SK-N-SH (cell line): ENCODE measurements around the gene KRT2.

Experiments used
- MXI1 ChIP-seq: IDR thresholded peaks from 2 replicates; pipeline ENCODE4 v1.6.1; 2012; ENCODE audit warnings: mild to moderate bottlenecking, low read depth, low read length, improper control_type of control experiment
- TF ChIP-seq, protein P1 (sequence below): fragments of 200-600 bp; sonication (generic); IDR thresholded peaks from 2 replicates; pipeline ENCODE4 v1.6.1; 2017; ENCODE audit warnings: antibody characterized with exemption, mild to moderate bottlenecking, moderate library complexity

DNA sequence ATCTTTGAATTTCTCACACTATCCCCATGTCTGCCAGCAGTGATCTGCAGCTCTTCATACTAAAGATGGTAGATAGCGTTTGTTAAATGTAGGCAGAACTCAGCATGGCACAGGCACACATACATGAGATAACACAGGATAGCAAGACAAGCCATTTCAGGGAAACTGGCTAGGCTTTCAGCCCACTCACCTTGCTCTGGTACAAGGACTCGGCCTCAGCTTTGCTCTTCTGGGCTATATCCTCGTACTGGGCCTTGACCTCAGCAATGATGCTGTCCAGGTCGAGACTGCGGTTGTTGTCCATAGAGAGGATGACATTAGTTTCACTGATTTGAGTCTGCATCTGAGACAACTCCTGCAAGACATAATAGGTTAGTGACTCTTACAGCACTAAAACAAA, 25.1 kb upstream of the KRT2 start:
- TF ChIP-seq, protein P1, sequence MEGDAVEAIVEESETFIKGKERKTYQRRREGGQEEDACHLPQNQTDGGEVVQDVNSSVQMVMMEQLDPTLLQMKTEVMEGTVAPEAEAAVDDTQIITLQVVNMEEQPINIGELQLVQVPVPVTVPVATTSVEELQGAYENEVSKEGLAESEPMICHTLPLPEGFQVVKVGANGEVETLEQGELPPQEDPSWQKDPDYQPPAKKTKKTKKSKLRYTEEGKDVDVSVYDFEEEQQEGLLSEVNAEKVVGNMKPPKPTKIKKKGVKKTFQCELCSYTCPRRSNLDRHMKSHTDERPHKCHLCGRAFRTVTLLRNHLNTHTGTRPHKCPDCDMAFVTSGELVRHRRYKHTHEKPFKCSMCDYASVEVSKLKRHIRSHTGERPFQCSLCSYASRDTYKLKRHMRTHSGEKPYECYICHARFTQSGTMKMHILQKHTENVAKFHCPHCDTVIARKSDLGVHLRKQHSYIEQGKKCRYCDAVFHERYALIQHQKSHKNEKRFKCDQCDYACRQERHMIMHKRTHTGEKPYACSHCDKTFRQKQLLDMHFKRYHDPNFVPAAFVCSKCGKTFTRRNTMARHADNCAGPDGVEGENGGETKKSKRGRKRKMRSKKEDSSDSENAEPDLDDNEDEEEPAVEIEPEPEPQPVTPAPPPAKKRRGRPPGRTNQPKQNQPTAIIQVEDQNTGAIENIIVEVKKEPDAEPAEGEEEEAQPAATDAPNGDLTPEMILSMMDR = no peak
- no peak for TF ChIP-seq MXI1
